Panc1 (cell line): ENCODE results near the gene NCOA5. TPM values are rescaled to one million over a fixed set of nuclear protein-coding genes. Genes with fewer than 3 reads are reported as not detected.

ENCODE experiments used
- ATAC-seq: fragments of 200-7000 bp; cut with Tn5 transposase; 2 replicates; pipeline ENCODE4 v1.9.1; 2020; ENCODE audit warnings: mild to moderate bottlenecking, moderate library complexity
- BruUV-seq: library from RNA; stranded (reverse); fragments of 400-500 nt; replicated peaks from 2 replicates; lab custom pipeline; 2021; lab: Mats Ljungman, UMichigan
- CTCF ChIA-PET: fragments of 300-600 bp; sonication (Branson Sonifier 250); formaldehyde crosslinking; loops from one replicate; lab custom pipeline; 2022; ENCODE audit warnings: antibody characterized with exemption; lab: Charles Lee
- POLR2A ChIA-PET: fragments of 300-600 bp; sonication (Branson Sonifier 250); formaldehyde crosslinking; loops from one replicate; lab custom pipeline; 2022; ENCODE audit warnings: antibody characterized with exemption; lab: Charles Lee
- DNase-seq: peaks from one replicate; pipeline ENCODE4 v3.0.0-alpha.2; 2010; ENCODE audit warnings: low read depth, low spot score
- H3K27ac ChIP-seq: 2 replicates; pipeline ENCODE4 v1.5.1; 2011; ENCODE audit warnings: mild to moderate bottlenecking, low read length, inconsistent platforms
- H3K27me3 ChIP-seq: fragments of 200-500 bp; sonication (Bioruptor generic); 2 replicates; pipeline ENCODE4 v1.6.0; 2014; ENCODE audit warnings: low read length, inconsistent platforms; ENCODE audit not compliant: control insufficient read depth, insufficient read depth
- H3K36me3 ChIP-seq: fragments of 200-500 bp; sonication (Bioruptor generic); 2 replicates; pipeline ENCODE4 v1.5.1; 2014; ENCODE audit warnings: inconsistent platforms, mild to moderate bottlenecking, low read length, moderate library complexity; ENCODE audit not compliant: control insufficient read depth, insufficient read depth
- H3K4me1 ChIP-seq: 2 replicates; pipeline ENCODE4 v1.5.1; 2011; ENCODE audit warnings: inconsistent platforms, mild to moderate bottlenecking, low read length, moderate library complexity; ENCODE audit not compliant: control insufficient read depth, insufficient read depth
- H3K4me3 ChIP-seq, 2 experiments: 2 replicates each; pipeline ENCODE4 v1.5.1; 2011 to 2012; ENCODE audit warnings: low read depth in 2 of 2, low read length in 2 of 2, mild to moderate bottlenecking in 2 of 2, inconsistent platforms in 1 of 2, moderate library complexity in 1 of 2
- H3K9me3 ChIP-seq: fragments of 200-500 bp; sonication (Bioruptor generic); 2 replicates; pipeline ENCODE4 v1.5.1; 2014; ENCODE audit warnings: low read depth, mild to moderate bottlenecking, inconsistent platforms, low read length, moderate library complexity; ENCODE audit not compliant: control insufficient read depth, insufficient read depth
- CTCF ChIP-seq: fragments of 450-650 bp; IDR thresholded peaks from 2 replicates; pipeline ENCODE4 v1.5.1; 2017; ENCODE audit warnings: mild to moderate bottlenecking
- POLR2AphosphoS5 ChIP-seq: IDR thresholded peaks from 2 replicates; pipeline ENCODE4 v1.6.1; 2012; ENCODE audit warnings: mild to moderate bottlenecking, low read depth, low read length, moderate library complexity
- REST ChIP-seq, 2 experiments: IDR thresholded peaks; 2 replicates each; pipeline ENCODE4 v1.6.1; 2011 to 2012; ENCODE audit warnings: low read depth in 2 of 2, control low read depth in 1 of 2, low read length in 1 of 2, mild to moderate bottlenecking in 1 of 2, moderate library complexity in 1 of 2; ENCODE audit not compliant: insufficient read depth in 1 of 2
- SIN3A ChIP-seq: IDR thresholded peaks from 2 replicates; pipeline ENCODE4 v1.6.1; 2012; ENCODE audit warnings: low read depth, mild to moderate bottlenecking, low read length, moderate library complexity, borderline replicate concordance; ENCODE audit not compliant: insufficient read depth
- TCF7L2 ChIP-seq: IDR thresholded peaks from 2 replicates; pipeline ENCODE4 v1.6.1; 2011; ENCODE audit warnings: mild to moderate bottlenecking, low read depth, low read length, inconsistent platforms
- in situ Hi-C: cut with HindIII; loops from 2 replicates; pipeline ENCODE4 v1.10.0; 2016; ENCODE audit warnings: low sequenced_read_pairs, low pct_unique_long_range_greater_than_20kb
- intact Hi-C: fragments of 100-400 bp; cut with micrococcal nuclease; formaldehyde crosslinking; loops from one replicate; pipeline ENCODE4 v1.10.0; 2022; ENCODE audit not compliant: unreplicated experiment
- total RNA-seq: library from RNA; stranded (reverse); gene quantifications from one replicate; pipeline ENCODE4 v1.2.1, GENCODE V29; 2021; ENCODE audit not compliant: unreplicated experiment

NCOA5 gene
- total RNA-seq, 1 experiment from 2014 or later = 30.6 TPM

GRCh38 chr20:46139266-46139889 is 49.6 kb upstream of the NCOA5 start:
- Histone ChIP-seq H3K4me3 (no peak overlapping the region), H3K4me1 (no peaks in the 10 kb centered on the region), H3K27ac (no peak overlapping the region), H3K27me3 (peaks cover 5% of the 10 kb centered on the region), H3K36me3 (no peaks in the 10 kb centered on the region), H3K9me3 (no peaks in the 10 kb centered on the region)
- no TSS peak for BruUV-seq
- in situ Hi-C loops (no loop called here), intact Hi-C loops (no loop called here)
- ATAC-seq = no peak; the same call in 1 of the 2 replicates
- ChIA-PET CTCF (no interaction called here), POLR2A (no interaction called here)
- no peak for TF ChIP-seq TCF7L2
- TF ChIP-seq CTCF = no peak
- no peak for TF ChIP-seq REST (IDR thresholded peaks at IDR 0.05; ENCODE audit: insufficient read depth in 1 of 2, low read depth in 2 of 2, low read length in 1 of 2)
- TF ChIP-seq POLR2AphosphoS5 = no peak
- no peak for TF ChIP-seq SIN3A
- DNase-seq = no peak

- no peaks in the 10 kb centered on the region for H3K36me3 ChIP-seq
- BruUV-seq = no TSS peak
- H3K4me1 ChIP-seq = no peaks in the 10 kb centered on the region
- intact Hi-C loops (no loop called here), in situ Hi-C loops (no loop called here)
- no peak overlapping the region for H3K27ac ChIP-seq
- peaks cover 3% of the 10 kb centered on the region; the same call in 1 of the 2 replicates for H3K27me3 ChIP-seq
- ChIA-PET CTCF (no interaction called here), POLR2A (no interaction called here)
- no peak overlapping the region for H3K4me3 ChIP-seq
- DNase-seq (no peak), ATAC-seq (no peak)
- no peaks in the 10 kb centered on the region for H3K9me3 ChIP-seq
- TF ChIP-seq TCF7L2 = no peak
- TF ChIP-seq CTCF = no peak
- no peak for TF ChIP-seq REST (IDR thresholded peaks at IDR 0.05; ENCODE audit: insufficient read depth in 1 of 2, low read depth in 2 of 2, low read length in 1 of 2)
- no peak for TF ChIP-seq SIN3A
- TF ChIP-seq POLR2AphosphoS5 = no peak
These were observed 48.1 kb upstream of the NCOA5 start for GRCh38 chr20:46137816-46138215.
